SK-N-SH treated with all-trans-retinoic acid at 6 μM for 48 hours (cell line): ENCODE results near the gene TCP11L1.

Experiments
- ATAC-seq: fragments of 200-7000 bp; cut with Tn5 transposase; 3 replicates; pipeline ENCODE4 v1.9.1; 2020; ENCODE audit warnings: mild to moderate bottlenecking, moderate library complexity
- BACH2 ChIP-seq: fragments of 250-450 bp; sonication (Bioruptor Pico); IDR thresholded peaks from 2 replicates; pipeline ENCODE4 v1.9.0; 2021; ENCODE audit warnings: mild to moderate bottlenecking, borderline replicate concordance
- CSDC2 ChIP-seq: fragments of 250-450 bp; sonication (Bioruptor Pico); IDR thresholded peaks from 2 replicates; pipeline ENCODE4 v1.5.0; 2020; ENCODE audit warnings: mild to moderate bottlenecking, moderate library complexity
- ESRRG ChIP-seq: fragments of 250-450 bp; sonication (Bioruptor Pico); IDR thresholded peaks from 2 replicates; pipeline ENCODE4 v1.6.1; 2021; ENCODE audit warnings: mild to moderate bottlenecking
- GLIS3 ChIP-seq: fragments of 250-450 bp; sonication (Bioruptor Pico); IDR thresholded peaks from 2 replicates; pipeline ENCODE4 v1.5.0; 2020; ENCODE audit warnings: mild to moderate bottlenecking, moderate library complexity
- OSR1 ChIP-seq: fragments of 250-450 bp; sonication (Bioruptor Pico); IDR thresholded peaks from 2 replicates; pipeline ENCODE4 v1.8.0; 2022; ENCODE audit warnings: moderate library complexity, mild to moderate bottlenecking, inconsistent platforms
- PATZ1 ChIP-seq: fragments of 250-450 bp; sonication (Bioruptor Pico); IDR thresholded peaks from 2 replicates; pipeline ENCODE4 v1.8.0; 2020; ENCODE audit warnings: mild to moderate bottlenecking, moderate library complexity, borderline replicate concordance
- POU6F1 ChIP-seq: fragments of 250-450 bp; sonication (Bioruptor Pico); IDR thresholded peaks from 2 replicates; pipeline ENCODE4 v1.8.0; 2021; ENCODE audit warnings: low read depth, mild to moderate bottlenecking, moderate library complexity, borderline replicate concordance
- PPARA ChIP-seq: fragments of 250-450 bp; sonication (Bioruptor Pico); IDR thresholded peaks from 2 replicates; pipeline ENCODE4 v1.5.0; 2020; ENCODE audit warnings: mild to moderate bottlenecking, borderline replicate concordance
- RARB ChIP-seq: fragments of 250-450 bp; sonication (Bioruptor Pico); IDR thresholded peaks from 2 replicates; pipeline ENCODE4 v1.8.0; 2021; ENCODE audit warnings: mild to moderate bottlenecking, moderate library complexity
- TOX ChIP-seq: fragments of 250-450 bp; sonication (Bioruptor Pico); IDR thresholded peaks from 2 replicates; pipeline ENCODE4 v1.8.0; 2021; ENCODE audit warnings: mild to moderate bottlenecking, moderate library complexity, borderline replicate concordance
- ZC3H10 ChIP-seq: fragments of 250-450 bp; sonication (Bioruptor Pico); IDR thresholded peaks from 2 replicates; pipeline ENCODE4 v1.5.1; 2021; ENCODE audit warnings: mild to moderate bottlenecking, moderate library complexity
- ZFP3 ChIP-seq: fragments of 250-450 bp; sonication (Bioruptor Pico); IDR thresholded peaks from 2 replicates; pipeline ENCODE4 v1.5.0; 2020; ENCODE audit warnings: mild to moderate bottlenecking, moderate library complexity
- ZFP30 ChIP-seq: fragments of 450-650 bp; formaldehyde crosslinking; IDR thresholded peaks from 2 replicates; pipeline ENCODE4 v1.5.0; 2022; ENCODE audit warnings: mild to moderate bottlenecking, moderate library complexity
- ZNF565 ChIP-seq: fragments of 450-650 bp; formaldehyde crosslinking; conservative IDR thresholded peaks from 2 replicates; pipeline ENCODE4 v1.5.0; 2020; ENCODE audit warnings: low read depth, mild to moderate bottlenecking, moderate library complexity
- ZNF70 ChIP-seq: fragments of 450-650 bp; formaldehyde crosslinking; IDR thresholded peaks from 2 replicates; pipeline ENCODE4 v1.5.0; 2020; ENCODE audit warnings: mild to moderate bottlenecking, moderate library complexity
- ZNF8 ChIP-seq: fragments of 450-650 bp; formaldehyde crosslinking; IDR thresholded peaks from 2 replicates; pipeline ENCODE4 v1.5.0; 2020; ENCODE audit warnings: mild to moderate bottlenecking, moderate library complexity
- TF ChIP-seq, protein P1 (sequence below): fragments of 250-450 bp; sonication (Bioruptor Pico); IDR thresholded peaks from 2 replicates; pipeline ENCODE4 v1.5.1; 2020; ENCODE audit warnings: low read depth, mild to moderate bottlenecking, moderate library complexity
- TF ChIP-seq, protein P2 (sequence below): fragments of 250-450 bp; sonication (Bioruptor Pico); IDR thresholded peaks from 2 replicates; pipeline ENCODE4 v1.5.1; 2021; ENCODE audit warnings: mild to moderate bottlenecking, moderate library complexity
- TF ChIP-seq, protein P3 (sequence below): fragments of 250-450 bp; sonication (Bioruptor Pico); IDR thresholded peaks from 2 replicates; pipeline ENCODE4 v1.5.0; 2020; ENCODE audit warnings: mild to moderate bottlenecking, moderate library complexity

Gene TCP11L1

DNA sequence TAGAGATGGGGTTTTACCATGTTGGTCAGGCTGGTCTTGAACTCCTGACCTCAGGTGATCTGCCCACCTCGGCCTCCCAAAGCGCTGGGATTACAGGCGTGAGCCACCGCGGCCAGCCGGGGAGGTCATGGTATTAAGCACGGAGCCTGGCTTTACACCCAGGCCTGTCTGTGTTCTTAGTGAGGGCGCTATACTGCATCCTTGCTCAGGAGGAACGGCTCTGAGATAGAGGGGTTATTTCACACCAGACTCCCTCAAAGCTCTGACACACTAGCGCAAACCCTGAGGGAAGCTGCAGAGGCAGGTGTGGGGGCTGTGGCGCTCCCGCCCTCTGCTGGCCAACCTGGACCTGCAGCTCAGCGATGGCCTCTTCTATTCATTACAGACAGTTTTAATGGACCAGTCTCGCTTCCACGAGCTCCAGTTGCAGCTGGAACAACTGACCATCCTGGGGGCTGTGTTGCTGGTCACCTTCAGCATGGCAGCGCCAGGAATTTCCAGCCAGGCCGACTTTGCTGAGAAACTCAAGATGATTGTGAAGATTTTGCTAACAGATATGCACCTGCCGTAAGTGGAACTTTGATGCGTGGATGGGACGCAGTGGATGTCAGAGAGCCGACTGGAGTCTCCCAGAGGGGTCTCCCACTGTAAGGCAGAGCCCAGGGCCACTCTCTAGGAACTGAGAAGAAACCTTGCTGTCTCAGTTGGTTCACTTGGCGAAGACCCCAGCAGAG is 26.2 kb downstream of the TCP11L1 start:
- ATAC-seq = peak; percentile 82
- no peak for TF ChIP-seq PATZ1
- TF ChIP-seq, protein P1, sequence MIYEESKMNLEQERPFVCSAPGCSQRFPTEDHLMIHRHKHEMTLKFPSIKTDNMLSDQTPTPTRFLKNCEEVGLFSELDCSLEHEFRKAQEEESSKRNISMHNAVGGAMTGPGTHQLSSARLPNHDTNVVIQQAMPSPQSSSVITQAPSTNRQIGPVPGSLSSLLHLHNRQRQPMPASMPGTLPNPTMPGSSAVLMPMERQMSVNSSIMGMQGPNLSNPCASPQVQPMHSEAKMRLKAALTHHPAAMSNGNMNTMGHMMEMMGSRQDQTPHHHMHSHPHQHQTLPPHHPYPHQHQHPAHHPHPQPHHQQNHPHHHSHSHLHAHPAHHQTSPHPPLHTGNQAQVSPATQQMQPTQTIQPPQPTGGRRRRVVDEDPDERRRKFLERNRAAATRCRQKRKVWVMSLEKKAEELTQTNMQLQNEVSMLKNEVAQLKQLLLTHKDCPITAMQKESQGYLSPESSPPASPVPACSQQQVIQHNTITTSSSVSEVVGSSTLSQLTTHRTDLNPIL (CRISPR knock-in tag) = no peak
- TF ChIP-seq ZC3H10 = no peak
- TF ChIP-seq ZNF70 (CRISPR knock-in tag) = no peak
- TF ChIP-seq ZFP30 = no peak
- TF ChIP-seq ZNF565 (CRISPR knock-in tag) = no peak
- no peak for TF ChIP-seq ZFP3 (CRISPR knock-in tag)

- no peak for TF ChIP-seq ESRRG (CRISPR knock-in tag)
- TF ChIP-seq PPARA (CRISPR knock-in tag) = no peak
- TF ChIP-seq ZNF8 (CRISPR knock-in tag) = no peak
- TF ChIP-seq, protein P2, sequence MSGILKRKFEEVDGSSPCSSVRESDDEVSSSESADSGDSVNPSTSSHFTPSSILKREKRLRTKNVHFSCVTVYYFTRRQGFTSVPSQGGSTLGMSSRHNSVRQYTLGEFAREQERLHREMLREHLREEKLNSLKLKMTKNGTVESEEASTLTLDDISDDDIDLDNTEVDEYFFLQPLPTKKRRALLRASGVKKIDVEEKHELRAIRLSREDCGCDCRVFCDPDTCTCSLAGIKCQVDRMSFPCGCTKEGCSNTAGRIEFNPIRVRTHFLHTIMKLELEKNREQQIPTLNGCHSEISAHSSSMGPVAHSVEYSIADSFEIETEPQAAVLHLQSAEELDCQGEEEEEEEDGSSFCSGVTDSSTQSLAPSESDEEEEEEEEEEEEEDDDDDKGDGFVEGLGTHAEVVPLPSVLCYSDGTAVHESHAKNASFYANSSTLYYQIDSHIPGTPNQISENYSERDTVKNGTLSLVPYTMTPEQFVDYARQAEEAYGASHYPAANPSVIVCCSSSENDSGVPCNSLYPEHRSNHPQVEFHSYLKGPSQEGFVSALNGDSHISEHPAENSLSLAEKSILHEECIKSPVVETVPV (CRISPR knock-in tag) = no peak
- no peak for TF ChIP-seq CSDC2 (CRISPR knock-in tag)
- TF ChIP-seq POU6F1 = no peak
- no peak for TF ChIP-seq GLIS3 (CRISPR knock-in tag)
- no peak for TF ChIP-seq TOX (CRISPR knock-in tag)
- TF ChIP-seq ZC3H10 = no peak
- TF ChIP-seq, protein P3, sequence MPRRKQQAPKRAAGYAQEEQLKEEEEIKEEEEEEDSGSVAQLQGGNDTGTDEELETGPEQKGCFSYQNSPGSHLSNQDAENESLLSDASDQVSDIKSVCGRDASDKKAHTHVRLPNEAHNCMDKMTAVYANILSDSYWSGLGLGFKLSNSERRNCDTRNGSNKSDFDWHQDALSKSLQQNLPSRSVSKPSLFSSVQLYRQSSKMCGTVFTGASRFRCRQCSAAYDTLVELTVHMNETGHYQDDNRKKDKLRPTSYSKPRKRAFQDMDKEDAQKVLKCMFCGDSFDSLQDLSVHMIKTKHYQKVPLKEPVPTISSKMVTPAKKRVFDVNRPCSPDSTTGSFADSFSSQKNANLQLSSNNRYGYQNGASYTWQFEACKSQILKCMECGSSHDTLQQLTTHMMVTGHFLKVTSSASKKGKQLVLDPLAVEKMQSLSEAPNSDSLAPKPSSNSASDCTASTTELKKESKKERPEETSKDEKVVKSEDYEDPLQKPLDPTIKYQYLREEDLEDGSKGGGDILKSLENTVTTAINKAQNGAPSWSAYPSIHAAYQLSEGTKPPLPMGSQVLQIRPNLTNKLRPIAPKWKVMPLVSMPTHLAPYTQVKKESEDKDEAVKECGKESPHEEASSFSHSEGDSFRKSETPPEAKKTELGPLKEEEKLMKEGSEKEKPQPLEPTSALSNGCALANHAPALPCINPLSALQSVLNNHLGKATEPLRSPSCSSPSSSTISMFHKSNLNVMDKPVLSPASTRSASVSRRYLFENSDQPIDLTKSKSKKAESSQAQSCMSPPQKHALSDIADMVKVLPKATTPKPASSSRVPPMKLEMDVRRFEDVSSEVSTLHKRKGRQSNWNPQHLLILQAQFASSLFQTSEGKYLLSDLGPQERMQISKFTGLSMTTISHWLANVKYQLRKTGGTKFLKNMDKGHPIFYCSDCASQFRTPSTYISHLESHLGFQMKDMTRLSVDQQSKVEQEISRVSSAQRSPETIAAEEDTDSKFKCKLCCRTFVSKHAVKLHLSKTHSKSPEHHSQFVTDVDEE (CRISPR knock-in tag) = no peak
- TF ChIP-seq ZFP3 (CRISPR knock-in tag) = no peak
- no peak for ATAC-seq
Measured at GRCh38 chr11:33067294-33067693, 27.9 kb downstream of the TCP11L1 start.

- TF ChIP-seq ZNF8 (CRISPR knock-in tag) (no peak), OSR1 (CRISPR knock-in tag) (no peak), PPARA (CRISPR knock-in tag) (no peak), ZC3H10 (no peak), BACH2 (CRISPR knock-in tag) (no peak), PATZ1 (no peak), ZNF565 (CRISPR knock-in tag) (no peak), RARB (CRISPR knock-in tag) (no peak)
- no peak for ATAC-seq
Measured at GRCh38 chr11:33068611-33069340, 29.4 kb downstream of the TCP11L1 start.
